ENCODE results near the gene KANSL1. TPM values are rescaled to one million over a fixed set of nuclear protein-coding genes. Genes with fewer than 3 reads are reported as not detected.
"Not testable (repeated sequence)": the region's sequence is repeated elsewhere in the genome, so short reads cannot be mapped to it uniquely, and the experiment has no call there.

Gene KANSL1
- total and polyA plus RNA-seq, 4 donors = 16.2 to 189 (median 47.4) TPM

GRCh38 chr17:46180892-46181274 lies 12.3 kb downstream of the KANSL1 start:
- Histone ChIP-seq H3K27me3 (ENCODE audit: control insufficient read depth in 3 of 3, insufficient read depth in 3 of 3, low read length in 2 of 3) (no peaks in the 10 kb centered on the region), H3K9ac (ENCODE audit: insufficient read depth in 1 of 2, low read length in 2 of 2) (no peak overlapping the region), H3K4me3 (no peak overlapping the region), H3K36me3 (ENCODE audit: control insufficient read depth in 4 of 4, insufficient read depth in 4 of 4, low read length in 4 of 4) (no peaks in the 10 kb centered on the region), H3K9me3 (ENCODE audit: control insufficient read depth in 4 of 4, insufficient read depth in 3 of 4, low read length in 3 of 4) (no peaks in the 10 kb centered on the region), H3K4me1 (ENCODE audit: control insufficient read depth in 5 of 5, insufficient read depth in 5 of 5, low read length in 5 of 5) (peaks cover 0 to 41% (median 9%) of the 10 kb centered on the region in 5 donors), H3K27ac (ENCODE audit: low read depth in 1 of 2, low read length in 1 of 2) (no peak overlapping the region)
- TF ChIP-seq CTCF (IDR thresholded peaks at IDR 0.05; ENCODE audit: control extremely low read depth, extremely low read depth) = no peak
- WGBS, 2 donors = 53 to 69% methylated on average over 2 of the region's 2 CpGs
- ATAC-seq (ENCODE audit: insufficient read depth, low FRiP score) (no peak), DNase-seq (no peak)

- DNase-seq; H3K36me3 ChIP-seq (ENCODE audit: control insufficient read depth in 4 of 4, insufficient read depth in 4 of 4, low read length in 4 of 4); H3K27ac ChIP-seq (ENCODE audit: low read depth in 1 of 2, low read length in 1 of 2); H3K9ac ChIP-seq (ENCODE audit: insufficient read depth in 1 of 2, low read length in 2 of 2); ATAC-seq (ENCODE audit: insufficient read depth, low FRiP score); H3K4me3 ChIP-seq; H3K27me3 ChIP-seq (ENCODE audit: control insufficient read depth in 3 of 3, insufficient read depth in 3 of 3, low read length in 2 of 3); H3K9me3 ChIP-seq (ENCODE audit: control insufficient read depth in 4 of 4, insufficient read depth in 3 of 4, low read length in 3 of 4): not testable (repeated sequence)
- WGBS, 2 donors = 92% methylated on average over 16 of the region's 16 CpGs
- H3K4me1 ChIP-seq (ENCODE audit: control insufficient read depth in 5 of 5, insufficient read depth in 5 of 5, low read length in 5 of 5) = peaks cover 0 to 39% (median 9%) of the 10 kb centered on the region in 5 donors
Observed at GRCh38 chr17:46180185-46180891, 12.9 kb downstream of the KANSL1 start.

GRCh38 chr17:46179375-46179999 lies 13.7 kb downstream of the KANSL1 start:
- peaks cover 0 to 35% (median 9%) of the 10 kb centered on the region in 5 donors for H3K4me1 ChIP-seq (ENCODE audit: control insufficient read depth in 5 of 5, insufficient read depth in 5 of 5, low read length in 5 of 5)
- no peak overlapping the region for H3K9ac ChIP-seq (ENCODE audit: insufficient read depth in 1 of 2, low read length in 2 of 2)
- DNase-seq = no peak
- no peaks in the 10 kb centered on the region for H3K27me3 ChIP-seq (ENCODE audit: control insufficient read depth in 3 of 3, insufficient read depth in 3 of 3, low read length in 2 of 3)
- TF ChIP-seq CTCF (IDR thresholded peaks at IDR 0.05; ENCODE audit: control extremely low read depth, extremely low read depth) = no peak
- WGBS, 2 donors = 58 to 76% methylated on average over 11 of the region's 11 CpGs
- H3K27ac ChIP-seq (ENCODE audit: low read depth in 1 of 2, low read length in 1 of 2) = no peak overlapping the region
- H3K36me3 ChIP-seq (ENCODE audit: control insufficient read depth in 4 of 4, insufficient read depth in 4 of 4, low read length in 4 of 4) = no peaks in the 10 kb centered on the region
- H3K4me3 ChIP-seq = no peak overlapping the region
- no peaks in the 10 kb centered on the region for H3K9me3 ChIP-seq (ENCODE audit: control insufficient read depth in 4 of 4, insufficient read depth in 3 of 4, low read length in 3 of 4)
- ATAC-seq (ENCODE audit: insufficient read depth, low FRiP score) = no peak

- Histone ChIP-seq H3K9me3 (ENCODE audit: control insufficient read depth in 4 of 4, insufficient read depth in 3 of 4, low read length in 3 of 4) (no peaks in the 10 kb centered on the region), H3K4me1 (ENCODE audit: control insufficient read depth in 5 of 5, insufficient read depth in 5 of 5, low read length in 5 of 5) (peaks cover 0 to 30% (median 9%) of the 10 kb centered on the region in 5 donors), H3K9ac (ENCODE audit: insufficient read depth in 1 of 2, low read length in 2 of 2) (no peak overlapping the region), H3K27me3 (ENCODE audit: control insufficient read depth in 3 of 3, insufficient read depth in 3 of 3, low read length in 2 of 3) (no peaks in the 10 kb centered on the region), H3K27ac (ENCODE audit: low read depth in 1 of 2, low read length in 1 of 2) (no peak overlapping the region), H3K36me3 (ENCODE audit: control insufficient read depth in 4 of 4, insufficient read depth in 4 of 4, low read length in 4 of 4) (no peaks in the 10 kb centered on the region), H3K4me3 (no peak overlapping the region)
- DNase-seq (no peak), ATAC-seq (ENCODE audit: insufficient read depth, low FRiP score) (no peak)
- 43 to 47% methylated on average over 4 of the region's 4 CpGs for WGBS, 2 donors
- no peak for TF ChIP-seq CTCF (IDR thresholded peaks at IDR 0.05; ENCODE audit: control extremely low read depth, extremely low read depth)
Observed at GRCh38 chr17:46178550-46179214, 14.5 kb downstream of the KANSL1 start.
